Lung (tissue), 12 donors: Measurements from ENCODE around the gene ARHGEF7. TPM values are rescaled to one million over a fixed set of nuclear protein-coding genes. Genes with fewer than 3 reads are reported as not detected.
"Not testable (repeated sequence)": the region's sequence is repeated elsewhere in the genome, so short reads cannot be mapped to it uniquely, and the experiment has no call there.

Experiments used
- ATAC-seq: fragments of 200-7000 bp; cut with Tn5 transposase; one replicate; pipeline ENCODE4 v1.9.1; 2020; ENCODE audit warnings: moderate number of reproducible peaks; ENCODE audit not compliant: insufficient read depth, low FRiP score
- DNase-seq, 3 donors: peaks; one replicate each; pipeline ENCODE4 v3.0.0-alpha.2; 2013 to 2017
- H3K27ac ChIP-seq, 2 donors: one replicate each; pipeline ENCODE4 v1.5.1; 2013; ENCODE audit warnings: mild to moderate bottlenecking in 2 of 2, moderate library complexity in 2 of 2, control low read depth in 1 of 2, inconsistent platforms in 1 of 2, low read depth in 1 of 2, low read length in 1 of 2
- H3K27me3 ChIP-seq, 3 donors: one replicate each; pipeline ENCODE4 v1.5.1; 2013; ENCODE audit warnings: low read length in 2 of 3; ENCODE audit not compliant: control insufficient read depth in 3 of 3, insufficient read depth in 3 of 3
- H3K36me3 ChIP-seq, 4 donors: one replicate each; pipeline ENCODE4 v1.5.1; 2013; ENCODE audit warnings: low read length in 4 of 4, mild to moderate bottlenecking in 1 of 4, moderate library complexity in 1 of 4; ENCODE audit not compliant: control insufficient read depth in 4 of 4, insufficient read depth in 4 of 4
- H3K4me1 ChIP-seq, 5 donors: one replicate each; pipeline ENCODE4 v1.5.1; 2013; ENCODE audit warnings: low read length in 5 of 5, mild to moderate bottlenecking in 2 of 5, moderate library complexity in 1 of 5; ENCODE audit not compliant: control insufficient read depth in 5 of 5, insufficient read depth in 5 of 5
- H3K4me3 ChIP-seq: one replicate; pipeline ENCODE4 v1.5.1; 2013; ENCODE audit warnings: mild to moderate bottlenecking, control low read depth, moderate library complexity
- H3K9ac ChIP-seq, 2 donors: one replicate each; pipeline ENCODE4 v1.5.1; 2013; ENCODE audit warnings: low read length in 2 of 2, control low read depth in 1 of 2; ENCODE audit not compliant: insufficient read depth in 1 of 2
- H3K9me3 ChIP-seq, 4 donors: one replicate each; pipeline ENCODE4 v1.5.1; 2013; ENCODE audit warnings: low read length in 3 of 4, mild to moderate bottlenecking in 1 of 4, moderate library complexity in 1 of 4; ENCODE audit not compliant: control insufficient read depth in 4 of 4, insufficient read depth in 3 of 4
- WGBS, 2 donors: extraction: QIAGEN DNeasy Blood & Tissue Kit; methylation state at CpG; one replicate each; pipeline ENCODE4 v1.1.7; 2013; 5-methylcytosine and 5-hydroxymethylcytosine counted together
- polyA plus RNA-seq, 2 donors: library from polyadenylated mRNA; stranded (reverse); fragments of 200-250 nt; gene quantifications; one replicate each; pipeline ENCODE4 v1.2.1, GENCODE V29; 2013
- total RNA-seq, 2 donors: library from RNA; depleted of rRNA in 1 of 2; stranded (reverse); fragments of >200 nt in 1 of 2; gene quantifications; one replicate each; pipeline ENCODE4 v1.2.1, GENCODE V29; 2014 to 2021
- TF ChIP-seq, protein P1 (sequence below): IDR thresholded peaks from 2 replicates; pipeline ENCODE4 v1.5.1; 2012; ENCODE audit warnings: mild to moderate bottlenecking; ENCODE audit errors: control extremely low read depth, extremely low read depth
- donor health status: control.
- donor health status: control.
- donor health status: Bipolar disorder and iron deficiency.
- donor health status: healthy.
- donor health status: DM: yes; HTN: yes; CAD: no.

ARHGEF7 gene
- total and polyA plus RNA-seq, 4 donors, result 20.9 to 143 (median 37.8) TPM

GRCh38 chr13:111193223-111193622 lies 78.1 kb downstream of the ARHGEF7 start:
- H3K27ac ChIP-seq, H3K36me3 ChIP-seq, H3K4me3 ChIP-seq, ATAC-seq, H3K27me3 ChIP-seq, H3K9ac ChIP-seq, H3K9me3 ChIP-seq, DNase-seq, H3K4me1 ChIP-seq: not testable (repeated sequence)
- 37 to 63% methylated on average over 5 of the region's 5 CpGs for WGBS, 2 donors

DNA sequence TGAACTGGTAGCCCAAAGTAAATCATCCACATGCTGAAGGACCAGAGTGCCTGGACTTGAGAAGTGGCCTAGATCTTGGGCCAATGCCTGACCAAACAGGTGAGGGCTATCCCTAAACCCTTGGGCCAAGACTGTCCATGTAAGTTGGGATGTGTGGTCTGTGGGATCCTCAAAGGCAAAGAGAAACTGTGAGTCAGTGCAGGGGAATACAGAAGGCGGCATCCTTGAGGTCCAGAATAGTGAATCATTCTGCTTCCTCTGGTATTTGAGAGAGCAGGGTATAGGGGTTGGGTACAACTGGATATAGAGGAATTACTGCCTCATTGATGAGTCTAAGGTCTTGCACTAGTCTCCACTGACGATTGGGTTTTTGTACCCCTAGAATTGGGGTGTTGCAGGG lies 79.5 kb downstream of the ARHGEF7 start:
- not testable (repeated sequence) for H3K9me3 ChIP-seq, H3K9ac ChIP-seq, ATAC-seq, DNase-seq, H3K27me3 ChIP-seq, H3K36me3 ChIP-seq, H3K4me3 ChIP-seq, H3K27ac ChIP-seq, H3K4me1 ChIP-seq
- 90 to 91% methylated on average over 2 of the region's 2 CpGs for WGBS, 2 donors

GRCh38 chr13:111198732-111199378 lies 83.7 kb downstream of the ARHGEF7 start:
- H3K9me3 ChIP-seq, ATAC-seq, H3K4me3 ChIP-seq, DNase-seq, H3K27me3 ChIP-seq, H3K36me3 ChIP-seq, H3K9ac ChIP-seq, H3K27ac ChIP-seq: not testable (repeated sequence)
- H3K4me1 ChIP-seq, result peaks cover 5 to 21% (median 18%) of the 10 kb centered on the region in 5 donors
- 94 to 97% methylated on average over 6 of the region's 6 CpGs for WGBS, 2 donors

DNA sequence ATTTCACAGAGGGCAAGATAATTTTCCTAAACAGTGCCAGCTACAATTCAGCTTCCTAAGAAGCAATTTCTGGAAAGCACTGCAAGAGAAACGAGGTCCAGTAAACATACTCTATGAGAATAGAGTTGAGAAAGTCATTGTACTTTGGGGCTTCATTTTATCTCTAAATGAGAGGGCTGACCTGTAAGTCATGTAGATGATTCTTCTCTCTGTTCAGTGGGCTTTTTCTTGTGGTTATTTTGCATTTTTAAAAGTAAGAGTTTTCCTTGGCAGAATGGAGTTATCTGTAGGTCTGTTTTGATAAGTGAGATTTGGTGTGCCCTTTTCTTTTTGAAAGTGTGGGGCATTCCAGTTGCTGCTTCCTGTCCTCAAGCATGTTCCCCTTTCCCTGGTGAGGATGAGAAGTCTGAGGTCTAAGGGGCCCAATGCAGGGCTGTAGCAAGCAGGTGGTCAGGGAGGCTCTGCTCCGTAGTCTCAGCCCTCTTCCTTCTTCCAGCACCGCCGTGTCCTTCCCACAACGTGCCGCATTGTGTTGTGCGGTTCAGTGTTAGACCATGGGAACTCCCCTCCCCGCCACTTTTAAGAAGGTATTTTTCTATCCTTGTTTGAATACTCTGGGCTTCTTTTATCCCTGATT lies 86.3 kb downstream of the ARHGEF7 start:
- Histone ChIP-seq H3K9ac (no peak overlapping the region), H3K4me3 (no peak overlapping the region), H3K36me3 (peaks cover 0 to 6% (median 2%) of the 10 kb centered on the region in 4 donors), H3K9me3 (no peaks in the 10 kb centered on the region), H3K27me3 (no peaks in the 10 kb centered on the region), H3K4me1 (peaks cover 5 to 33% (median 23%) of the 10 kb centered on the region in 5 donors), H3K27ac (peak overlapping the region in 1 of 2 donors; percentile 76)
- TF ChIP-seq, protein P1, sequence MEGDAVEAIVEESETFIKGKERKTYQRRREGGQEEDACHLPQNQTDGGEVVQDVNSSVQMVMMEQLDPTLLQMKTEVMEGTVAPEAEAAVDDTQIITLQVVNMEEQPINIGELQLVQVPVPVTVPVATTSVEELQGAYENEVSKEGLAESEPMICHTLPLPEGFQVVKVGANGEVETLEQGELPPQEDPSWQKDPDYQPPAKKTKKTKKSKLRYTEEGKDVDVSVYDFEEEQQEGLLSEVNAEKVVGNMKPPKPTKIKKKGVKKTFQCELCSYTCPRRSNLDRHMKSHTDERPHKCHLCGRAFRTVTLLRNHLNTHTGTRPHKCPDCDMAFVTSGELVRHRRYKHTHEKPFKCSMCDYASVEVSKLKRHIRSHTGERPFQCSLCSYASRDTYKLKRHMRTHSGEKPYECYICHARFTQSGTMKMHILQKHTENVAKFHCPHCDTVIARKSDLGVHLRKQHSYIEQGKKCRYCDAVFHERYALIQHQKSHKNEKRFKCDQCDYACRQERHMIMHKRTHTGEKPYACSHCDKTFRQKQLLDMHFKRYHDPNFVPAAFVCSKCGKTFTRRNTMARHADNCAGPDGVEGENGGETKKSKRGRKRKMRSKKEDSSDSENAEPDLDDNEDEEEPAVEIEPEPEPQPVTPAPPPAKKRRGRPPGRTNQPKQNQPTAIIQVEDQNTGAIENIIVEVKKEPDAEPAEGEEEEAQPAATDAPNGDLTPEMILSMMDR, result no peak
- 45 to 66% methylated on average over 8 of the region's 8 CpGs for WGBS, 2 donors
- ATAC-seq (no peak), DNase-seq (no peak)

- Histone ChIP-seq H3K27ac (peak overlapping the region; percentile 58), H3K36me3 (peaks cover 0 to 5% (median 1%) of the 10 kb centered on the region in 4 donors), H3K9ac (peak overlapping the region in 1 of 2 donors; percentile 74), H3K4me1 (peaks cover 5 to 33% (median 23%) of the 10 kb centered on the region in 5 donors), H3K9me3 (no peaks in the 10 kb centered on the region), H3K27me3 (no peaks in the 10 kb centered on the region), H3K4me3 (no peak overlapping the region)
- ATAC-seq, result no peak
- TF ChIP-seq, protein P1, result no peak
- 70 to 88% methylated on average over 4 of the region's 4 CpGs for WGBS, 2 donors
- no peak for DNase-seq
Observed at GRCh38 chr13:111202156-111202621, 87.1 kb downstream of the ARHGEF7 start.
